ENCODE measurements around the gene FNBP1. TPM values are rescaled to one million over a fixed set of nuclear protein-coding genes. Genes with fewer than 3 reads are reported as not detected.

The FNBP1 gene
- total RNA-seq, 1 experiment from 2014 or later = 53.6 TPM

DNA sequence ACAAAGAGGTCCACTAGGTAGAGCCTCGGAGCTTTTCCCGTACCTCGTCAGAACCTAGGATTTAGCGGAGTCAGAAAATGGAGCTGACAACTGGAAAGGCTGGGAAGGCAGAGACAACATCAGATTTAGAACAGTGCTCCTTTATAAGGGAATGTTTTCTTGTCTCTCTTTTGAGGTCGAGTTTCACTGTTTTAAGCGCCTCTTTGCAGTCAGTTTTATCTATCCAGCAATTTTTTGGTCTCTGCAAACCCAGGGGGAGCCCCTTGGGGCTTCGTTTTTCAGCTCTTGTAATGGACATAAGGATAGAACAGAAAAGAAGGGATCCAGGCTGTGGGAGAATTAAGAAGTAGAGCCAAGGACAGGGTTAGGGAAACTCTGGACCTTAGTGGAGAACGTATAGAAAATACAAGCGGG is 80.5 kb downstream of the FNBP1 start:
- TF ChIP-seq TCF7L2 (IDR thresholded peaks at IDR 0.05; ENCODE audit: low read depth, low read length) (no peak), SIN3A (IDR thresholded peaks at IDR 0.05; ENCODE audit: borderline replicate concordance, insufficient read depth, low read depth, low read length) (no peak)
- TF ChIP-seq, protein P1, sequence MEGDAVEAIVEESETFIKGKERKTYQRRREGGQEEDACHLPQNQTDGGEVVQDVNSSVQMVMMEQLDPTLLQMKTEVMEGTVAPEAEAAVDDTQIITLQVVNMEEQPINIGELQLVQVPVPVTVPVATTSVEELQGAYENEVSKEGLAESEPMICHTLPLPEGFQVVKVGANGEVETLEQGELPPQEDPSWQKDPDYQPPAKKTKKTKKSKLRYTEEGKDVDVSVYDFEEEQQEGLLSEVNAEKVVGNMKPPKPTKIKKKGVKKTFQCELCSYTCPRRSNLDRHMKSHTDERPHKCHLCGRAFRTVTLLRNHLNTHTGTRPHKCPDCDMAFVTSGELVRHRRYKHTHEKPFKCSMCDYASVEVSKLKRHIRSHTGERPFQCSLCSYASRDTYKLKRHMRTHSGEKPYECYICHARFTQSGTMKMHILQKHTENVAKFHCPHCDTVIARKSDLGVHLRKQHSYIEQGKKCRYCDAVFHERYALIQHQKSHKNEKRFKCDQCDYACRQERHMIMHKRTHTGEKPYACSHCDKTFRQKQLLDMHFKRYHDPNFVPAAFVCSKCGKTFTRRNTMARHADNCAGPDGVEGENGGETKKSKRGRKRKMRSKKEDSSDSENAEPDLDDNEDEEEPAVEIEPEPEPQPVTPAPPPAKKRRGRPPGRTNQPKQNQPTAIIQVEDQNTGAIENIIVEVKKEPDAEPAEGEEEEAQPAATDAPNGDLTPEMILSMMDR (IDR thresholded peaks at IDR 0.05) = no peak
- TF ChIP-seq, protein P2, sequence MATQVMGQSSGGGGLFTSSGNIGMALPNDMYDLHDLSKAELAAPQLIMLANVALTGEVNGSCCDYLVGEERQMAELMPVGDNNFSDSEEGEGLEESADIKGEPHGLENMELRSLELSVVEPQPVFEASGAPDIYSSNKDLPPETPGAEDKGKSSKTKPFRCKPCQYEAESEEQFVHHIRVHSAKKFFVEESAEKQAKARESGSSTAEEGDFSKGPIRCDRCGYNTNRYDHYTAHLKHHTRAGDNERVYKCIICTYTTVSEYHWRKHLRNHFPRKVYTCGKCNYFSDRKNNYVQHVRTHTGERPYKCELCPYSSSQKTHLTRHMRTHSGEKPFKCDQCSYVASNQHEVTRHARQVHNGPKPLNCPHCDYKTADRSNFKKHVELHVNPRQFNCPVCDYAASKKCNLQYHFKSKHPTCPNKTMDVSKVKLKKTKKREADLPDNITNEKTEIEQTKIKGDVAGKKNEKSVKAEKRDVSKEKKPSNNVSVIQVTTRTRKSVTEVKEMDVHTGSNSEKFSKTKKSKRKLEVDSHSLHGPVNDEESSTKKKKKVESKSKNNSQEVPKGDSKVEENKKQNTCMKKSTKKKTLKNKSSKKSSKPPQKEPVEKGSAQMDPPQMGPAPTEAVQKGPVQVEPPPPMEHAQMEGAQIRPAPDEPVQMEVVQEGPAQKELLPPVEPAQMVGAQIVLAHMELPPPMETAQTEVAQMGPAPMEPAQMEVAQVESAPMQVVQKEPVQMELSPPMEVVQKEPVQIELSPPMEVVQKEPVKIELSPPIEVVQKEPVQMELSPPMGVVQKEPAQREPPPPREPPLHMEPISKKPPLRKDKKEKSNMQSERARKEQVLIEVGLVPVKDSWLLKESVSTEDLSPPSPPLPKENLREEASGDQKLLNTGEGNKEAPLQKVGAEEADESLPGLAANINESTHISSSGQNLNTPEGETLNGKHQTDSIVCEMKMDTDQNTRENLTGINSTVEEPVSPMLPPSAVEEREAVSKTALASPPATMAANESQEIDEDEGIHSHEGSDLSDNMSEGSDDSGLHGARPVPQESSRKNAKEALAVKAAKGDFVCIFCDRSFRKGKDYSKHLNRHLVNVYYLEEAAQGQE (IDR thresholded peaks at IDR 0.05; ENCODE audit: insufficient read depth in 1 of 2, low read depth in 2 of 2, low read length in 1 of 2) = no peak
- ATAC-seq = no peak; the same call in 1 of the 2 replicates
- Histone ChIP-seq H3K27ac (ENCODE audit: low read length) (peak overlapping the region; percentile 69), H3K4me3 (ENCODE audit: low read depth in 2 of 2, low read length in 2 of 2) (peak overlapping the region; percentile 9 to 35; a peak in 3 of 4 replicates), H3K27me3 (ENCODE audit: control insufficient read depth, insufficient read depth, low read length) (no peaks in the 10 kb centered on the region), H3K4me1 (ENCODE audit: control insufficient read depth, insufficient read depth, low read length) (peaks cover 19% of the 10 kb centered on the region), H3K36me3 (ENCODE audit: control insufficient read depth, insufficient read depth, low read length) (no peaks in the 10 kb centered on the region), H3K9me3 (ENCODE audit: control insufficient read depth, insufficient read depth, low read depth, low read length) (no peaks in the 10 kb centered on the region)
- in situ Hi-C loops (cut with HindIII; ENCODE audit: low pct_unique_long_range_greater_than_20kb, low sequenced_read_pairs) (no loop called here), intact Hi-C loops (cut with micrococcal nuclease; ENCODE audit: unreplicated experiment) (no loop called here)
- no peak for DNase-seq (ENCODE audit: low read depth, low spot score)
- CTCF ChIA-PET = no interaction called here
- POLR2A ChIA-PET = interaction anchor here (0.6 kb wide), 1 partner anchor 74 kb away, joined by 4 read pairs; no protein-coding TSS in a partner anchor
- no TSS peak for BruUV-seq (replicated peaks)

DNA sequence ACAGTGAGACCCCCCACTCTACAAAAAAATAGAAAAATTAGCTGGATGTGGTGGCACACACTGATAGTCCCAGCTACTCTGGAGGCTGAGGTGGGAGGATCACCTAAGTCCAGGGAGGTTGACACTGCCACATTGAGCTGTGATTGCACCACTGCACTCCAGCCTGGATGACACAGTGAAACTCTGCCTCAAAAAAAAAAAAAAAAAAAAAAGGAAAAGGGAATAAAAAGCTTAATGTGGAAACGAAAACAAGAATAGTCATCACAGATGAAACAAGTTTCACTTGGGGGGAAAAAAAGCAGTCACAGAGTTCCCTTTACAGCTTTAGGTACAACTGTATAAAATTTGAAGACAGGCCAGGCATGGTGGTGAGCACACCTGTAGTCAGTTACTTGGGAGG is 84.2 kb downstream of the FNBP1 start:
- DNase-seq (ENCODE audit: low read depth, low spot score) (no peak), ATAC-seq (no peak)
- POLR2A ChIA-PET = interaction anchor here (0.6 kb wide), 2 partner anchors 22 to 50 kb away, joined by 4 to 8 read pairs; no protein-coding TSS in a partner anchor
- BruUV-seq (replicated peaks) = no TSS peak
- Histone ChIP-seq H3K27ac (ENCODE audit: low read length) (no peak overlapping the region), H3K27me3 (ENCODE audit: control insufficient read depth, insufficient read depth, low read length) (no peaks in the 10 kb centered on the region), H3K4me3 (ENCODE audit: low read depth in 2 of 2, low read length in 2 of 2) (no peak overlapping the region), H3K9me3 (ENCODE audit: control insufficient read depth, insufficient read depth, low read depth, low read length) (no peaks in the 10 kb centered on the region), H3K4me1 (ENCODE audit: control insufficient read depth, insufficient read depth, low read length) (peaks cover 7% of the 10 kb centered on the region), H3K36me3 (ENCODE audit: control insufficient read depth, insufficient read depth, low read length) (no peaks in the 10 kb centered on the region)
- TF ChIP-seq, protein P1 (IDR thresholded peaks at IDR 0.05) = no peak
- TF ChIP-seq SIN3A (IDR thresholded peaks at IDR 0.05; ENCODE audit: borderline replicate concordance, insufficient read depth, low read depth, low read length) (no peak), POLR2AphosphoS5 (IDR thresholded peaks at IDR 0.05; ENCODE audit: low read depth, low read length) (no peak), TCF7L2 (IDR thresholded peaks at IDR 0.05; ENCODE audit: low read depth, low read length) (no peak)
- TF ChIP-seq, protein P2 (IDR thresholded peaks at IDR 0.05; ENCODE audit: insufficient read depth in 1 of 2, low read depth in 2 of 2, low read length in 1 of 2) = no peak
- CTCF ChIA-PET = no interaction called here
- intact Hi-C loops (cut with micrococcal nuclease; ENCODE audit: unreplicated experiment) = no loop called here
- in situ Hi-C loops (cut with HindIII; ENCODE audit: low pct_unique_long_range_greater_than_20kb, low sequenced_read_pairs) = no loop called here
